ENCODE data around the gene LCE3C. TPM values are rescaled to one million over a fixed set of nuclear protein-coding genes. Genes with fewer than 3 reads are reported as not detected.

Gene LCE3C
- total RNA-seq, 1 donor from 2014 or later, result not detected

GRCh38 chr1:152645146-152645545, 45.1 kb downstream of the LCE3C start:
- no peak overlapping the region for H3K4me3 ChIP-seq (ENCODE audit: low read depth, low read length)
- no peak for TF ChIP-seq CTCF (IDR thresholded peaks at IDR 0.05; ENCODE audit: insufficient read depth, low read length, severe bottlenecking)
- FAIRE-seq, result no peak

GRCh38 chr1:152646656-152647055, 46.6 kb downstream of the LCE3C start:
- H3K27me3 ChIP-seq (ENCODE audit: control insufficient read depth, insufficient read depth, low read length), result peaks cover 4% of the 10 kb centered on the region
- DNase-seq (ENCODE audit: low read depth) (no peak), FAIRE-seq (no peak)
- no peak for TF ChIP-seq CTCF (IDR thresholded peaks at IDR 0.05; ENCODE audit: insufficient read depth, low read length, severe bottlenecking)
- no peak overlapping the region for H3K4me3 ChIP-seq (ENCODE audit: low read depth, low read length)
- no peaks in the 10 kb centered on the region for H3K36me3 ChIP-seq (ENCODE audit: control insufficient read depth, insufficient read depth, low read length)

More at GRCh38 chr1:152645146-152645545, 45.1 kb downstream of the LCE3C start:
- DNase-seq (ENCODE audit: low read depth), result no peak
- H3K27me3 ChIP-seq (ENCODE audit: control insufficient read depth, insufficient read depth, low read length), result peaks cover 4% of the 10 kb centered on the region
- H3K36me3 ChIP-seq (ENCODE audit: control insufficient read depth, insufficient read depth, low read length), result no peaks in the 10 kb centered on the region

Other genes with a start within 250 kb of the LCE3C start
- under 0.01 TPM in 2 replicates for gene FLG2, start 240.2 kb upstream of the LCE3C start, total RNA-seq
- gene CRNN, start 186.0 kb upstream of the LCE3C start, total RNA-seq, result 6.6 and 55.9 TPM in 2 replicates
- gene LCE5A, start 89.4 kb upstream of the LCE3C start, total RNA-seq, result not detected in 2 replicates
- gene CRCT1, start 85.8 kb upstream of the LCE3C start, total RNA-seq, result 4.7 and 7.6 TPM in 2 replicates
- gene LCE3E, start 33.5 kb upstream of the LCE3C start, total RNA-seq, result not detected in 2 replicates
- gene LCE3D, start 19.7 kb upstream of the LCE3C start, total RNA-seq, result 0.38 and 0.79 TPM in 2 replicates
- not detected in 2 replicates for gene LCE3B, start 13.6 kb downstream of the LCE3C start, total RNA-seq
- gene LCE3A, start 22.9 kb downstream of the LCE3C start, total RNA-seq, result not detected in 2 replicates
- not detected in 2 replicates for gene LCE2D, start 63.1 kb downstream of the LCE3C start, total RNA-seq
- not detected in 2 replicates for gene LCE2C, start 75.0 kb downstream of the LCE3C start, total RNA-seq
- gene LCE2B, start 85.9 kb downstream of the LCE3C start, total RNA-seq, result not detected in 2 replicates
- gene LCE2A, start 98.1 kb downstream of the LCE3C start, total RNA-seq, result not detected in 2 replicates
- gene LCE4A, start 107.9 kb downstream of the LCE3C start, total RNA-seq, result not detected in 2 replicates
- not detected in 2 replicates for gene KPRP, start 157.8 kb downstream of the LCE3C start, total RNA-seq
- gene LCE1F, start 174.9 kb downstream of the LCE3C start, total RNA-seq, result not detected in 2 replicates
- gene LCE1E, start 186.0 kb downstream of the LCE3C start, total RNA-seq, result not detected in 2 replicates
- gene LCE1D, start 196.5 kb downstream of the LCE3C start, total RNA-seq, result not detected in 2 replicates
- 0.26 TPM in 1 of 2 replicates, not detected in the other for gene LCE1C, start 206.4 kb downstream of the LCE3C start, total RNA-seq
- gene LCE1B, start 211.7 kb downstream of the LCE3C start, total RNA-seq, result not detected in 2 replicates
- not detected in 2 replicates for gene LCE1A, start 227.2 kb downstream of the LCE3C start, total RNA-seq
- not detected in 2 replicates for gene LCE6A, start 242.6 kb downstream of the LCE3C start, total RNA-seq